GM12878 (cell line): ENCODE data around the gene ZNF431.

ENCODE experiments used
- ATF7 ChIP-seq: fragments of 450-650 bp; IDR thresholded peaks from 2 replicates; pipeline ENCODE4 v1.6.1; 2016; ENCODE audit warnings: low read depth, mild to moderate bottlenecking
- CBX3 ChIP-seq: fragments of 200-600 bp; sonication (generic); IDR thresholded peaks from 2 replicates; pipeline ENCODE4 v1.6.1; 2016; ENCODE audit warnings: low read depth, borderline replicate concordance
- EZH2 ChIP-seq: IDR thresholded peaks from 2 replicates; pipeline ENCODE4 v1.6.1; 2012; ENCODE audit warnings: low read depth, mild to moderate bottlenecking, control low read depth, inconsistent platforms, low read length, borderline replicate concordance; ENCODE audit not compliant: control insufficient read depth
- MEF2A ChIP-seq: IDR thresholded peaks from 2 replicates; pipeline ENCODE4 v1.6.1; 2011; ENCODE audit warnings: low read depth, mild to moderate bottlenecking, low read length, moderate library complexity; ENCODE audit not compliant: insufficient read depth
- MYC ChIP-seq: IDR thresholded peaks from 2 replicates; pipeline ENCODE4 v1.6.1; 2011; ENCODE audit warnings: mild to moderate bottlenecking, low read length, moderate library complexity, inconsistent platforms; ENCODE audit not compliant: insufficient read depth, insufficient replicate concordance, insufficient read length, severe bottlenecking
- NBN ChIP-seq: fragments of 450-650 bp; IDR thresholded peaks from 2 replicates; pipeline ENCODE4 v1.6.1; 2016
- PML ChIP-seq: IDR thresholded peaks from 2 replicates; pipeline ENCODE4 v1.6.1; 2012; ENCODE audit warnings: low read length, inconsistent platforms
- RAD21 ChIP-seq: IDR thresholded peaks from 2 replicates; pipeline ENCODE4 v1.6.1; 2011; ENCODE audit warnings: mild to moderate bottlenecking, low read depth, low read length, moderate library complexity; ENCODE audit not compliant: insufficient read depth
- SREBF2 ChIP-seq: IDR thresholded peaks from 2 replicates; pipeline ENCODE4 v1.6.1; 2012; ENCODE audit warnings: mild to moderate bottlenecking, low read length
- TF ChIP-seq, protein P1 (sequence below): IDR thresholded peaks from 2 replicates; pipeline ENCODE4 v1.6.1; 2011; ENCODE audit warnings: low read depth, low read length, improper control_type of control experiment, borderline replicate concordance
- TF ChIP-seq, protein P2 (sequence below), 3 experiments: IDR thresholded peaks in 2 of 3; conservative IDR thresholded peaks in 1 of 3; 2 replicates each; pipeline ENCODE4 v1.5.1; 2011; ENCODE audit warnings: low read depth in 3 of 3, low read length in 3 of 3, mild to moderate bottlenecking in 3 of 3, control low read depth in 2 of 3, moderate library complexity in 2 of 3, inconsistent platforms in 1 of 3, mixed read lengths in 1 of 3; ENCODE audit not compliant: control insufficient read depth in 2 of 3, insufficient read depth in 1 of 3; ENCODE audit errors: extremely low read depth in 1 of 3

DNA sequence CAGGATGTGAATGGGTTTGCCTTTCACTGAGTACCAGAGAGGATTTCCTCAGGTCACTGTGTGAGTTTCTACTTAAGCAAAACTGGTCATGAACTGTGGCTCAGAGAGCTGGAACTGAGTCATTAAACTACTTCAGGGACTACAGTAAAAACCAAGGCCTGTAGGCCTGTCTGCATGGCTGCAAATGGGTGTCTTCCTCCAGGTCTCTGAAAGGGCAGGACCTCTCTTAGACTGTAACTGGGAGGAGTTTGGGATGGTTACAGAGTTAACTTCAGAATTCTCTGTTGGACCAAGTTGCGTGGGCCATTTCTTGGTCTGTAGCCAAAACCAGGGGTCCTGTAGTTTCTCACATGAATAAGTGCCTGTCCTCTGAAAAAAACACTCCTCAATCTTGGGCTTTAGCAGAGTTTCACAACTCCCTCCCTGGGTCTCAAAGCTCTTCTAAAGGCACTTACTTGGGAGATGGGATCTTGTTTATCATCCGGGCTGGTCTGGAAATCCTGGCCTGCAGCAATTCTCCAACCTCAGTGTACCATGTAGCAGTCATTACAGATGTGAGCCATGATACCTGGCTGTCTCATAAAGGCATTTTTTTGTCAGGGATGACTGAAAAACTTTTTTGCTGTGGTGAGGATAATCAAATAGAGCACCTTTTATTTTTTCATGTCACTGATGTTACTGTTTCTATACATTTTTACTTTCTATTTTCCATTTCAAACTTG lies 40.2 kb upstream of the ZNF431 start:
- TF ChIP-seq PML: no peak
- no peak for TF ChIP-seq MYC
- no peak for TF ChIP-seq CBX3
- TF ChIP-seq RAD21: no peak
- TF ChIP-seq ATF7: no peak
- no peak for TF ChIP-seq NBN
- TF ChIP-seq, protein P1, sequence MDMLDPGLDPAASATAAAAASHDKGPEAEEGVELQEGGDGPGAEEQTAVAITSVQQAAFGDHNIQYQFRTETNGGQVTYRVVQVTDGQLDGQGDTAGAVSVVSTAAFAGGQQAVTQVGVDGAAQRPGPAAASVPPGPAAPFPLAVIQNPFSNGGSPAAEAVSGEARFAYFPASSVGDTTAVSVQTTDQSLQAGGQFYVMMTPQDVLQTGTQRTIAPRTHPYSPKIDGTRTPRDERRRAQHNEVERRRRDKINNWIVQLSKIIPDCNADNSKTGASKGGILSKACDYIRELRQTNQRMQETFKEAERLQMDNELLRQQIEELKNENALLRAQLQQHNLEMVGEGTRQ: no peak
- no peak for TF ChIP-seq EZH2
- TF ChIP-seq MEF2A: no peak
- TF ChIP-seq, protein P2, sequence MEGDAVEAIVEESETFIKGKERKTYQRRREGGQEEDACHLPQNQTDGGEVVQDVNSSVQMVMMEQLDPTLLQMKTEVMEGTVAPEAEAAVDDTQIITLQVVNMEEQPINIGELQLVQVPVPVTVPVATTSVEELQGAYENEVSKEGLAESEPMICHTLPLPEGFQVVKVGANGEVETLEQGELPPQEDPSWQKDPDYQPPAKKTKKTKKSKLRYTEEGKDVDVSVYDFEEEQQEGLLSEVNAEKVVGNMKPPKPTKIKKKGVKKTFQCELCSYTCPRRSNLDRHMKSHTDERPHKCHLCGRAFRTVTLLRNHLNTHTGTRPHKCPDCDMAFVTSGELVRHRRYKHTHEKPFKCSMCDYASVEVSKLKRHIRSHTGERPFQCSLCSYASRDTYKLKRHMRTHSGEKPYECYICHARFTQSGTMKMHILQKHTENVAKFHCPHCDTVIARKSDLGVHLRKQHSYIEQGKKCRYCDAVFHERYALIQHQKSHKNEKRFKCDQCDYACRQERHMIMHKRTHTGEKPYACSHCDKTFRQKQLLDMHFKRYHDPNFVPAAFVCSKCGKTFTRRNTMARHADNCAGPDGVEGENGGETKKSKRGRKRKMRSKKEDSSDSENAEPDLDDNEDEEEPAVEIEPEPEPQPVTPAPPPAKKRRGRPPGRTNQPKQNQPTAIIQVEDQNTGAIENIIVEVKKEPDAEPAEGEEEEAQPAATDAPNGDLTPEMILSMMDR (IDR thresholded peaks at IDR 0.05 in 2 of 3, conservative IDR thresholded peaks at IDR 0.05 in 1 of 3; ENCODE audit: control insufficient read depth in 2 of 3, extremely low read depth in 1 of 3, insufficient read depth in 1 of 3, low read depth in 3 of 3, low read length in 3 of 3): no peak
- TF ChIP-seq SREBF2: no peak
